ENCODE results near the gene COL27A1.

Gene COL27A1

DNA sequence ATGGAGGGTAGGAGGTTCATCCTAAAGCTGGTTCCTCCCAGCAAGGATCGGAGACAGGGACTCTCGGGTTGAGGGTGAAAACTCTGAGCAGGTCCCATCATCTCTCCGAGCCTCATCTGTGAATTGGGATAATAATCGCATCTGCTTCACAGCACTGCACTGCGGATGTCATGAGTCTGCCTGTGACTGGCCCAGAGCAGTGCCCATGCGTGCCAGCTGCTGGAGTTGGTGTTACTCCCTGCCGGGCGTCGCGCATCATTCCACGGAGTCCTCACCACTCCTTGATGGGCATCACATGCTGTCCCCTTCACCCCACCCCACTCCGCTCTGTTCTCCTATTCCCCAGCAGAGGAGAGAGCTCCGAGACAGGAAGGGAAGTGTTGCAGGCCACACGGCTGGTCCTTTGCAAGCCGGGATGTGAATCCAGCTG is 132.4 kb downstream of the COL27A1 start:
- DNase-seq (ENCODE audit: low spot score) = no peak

DNA sequence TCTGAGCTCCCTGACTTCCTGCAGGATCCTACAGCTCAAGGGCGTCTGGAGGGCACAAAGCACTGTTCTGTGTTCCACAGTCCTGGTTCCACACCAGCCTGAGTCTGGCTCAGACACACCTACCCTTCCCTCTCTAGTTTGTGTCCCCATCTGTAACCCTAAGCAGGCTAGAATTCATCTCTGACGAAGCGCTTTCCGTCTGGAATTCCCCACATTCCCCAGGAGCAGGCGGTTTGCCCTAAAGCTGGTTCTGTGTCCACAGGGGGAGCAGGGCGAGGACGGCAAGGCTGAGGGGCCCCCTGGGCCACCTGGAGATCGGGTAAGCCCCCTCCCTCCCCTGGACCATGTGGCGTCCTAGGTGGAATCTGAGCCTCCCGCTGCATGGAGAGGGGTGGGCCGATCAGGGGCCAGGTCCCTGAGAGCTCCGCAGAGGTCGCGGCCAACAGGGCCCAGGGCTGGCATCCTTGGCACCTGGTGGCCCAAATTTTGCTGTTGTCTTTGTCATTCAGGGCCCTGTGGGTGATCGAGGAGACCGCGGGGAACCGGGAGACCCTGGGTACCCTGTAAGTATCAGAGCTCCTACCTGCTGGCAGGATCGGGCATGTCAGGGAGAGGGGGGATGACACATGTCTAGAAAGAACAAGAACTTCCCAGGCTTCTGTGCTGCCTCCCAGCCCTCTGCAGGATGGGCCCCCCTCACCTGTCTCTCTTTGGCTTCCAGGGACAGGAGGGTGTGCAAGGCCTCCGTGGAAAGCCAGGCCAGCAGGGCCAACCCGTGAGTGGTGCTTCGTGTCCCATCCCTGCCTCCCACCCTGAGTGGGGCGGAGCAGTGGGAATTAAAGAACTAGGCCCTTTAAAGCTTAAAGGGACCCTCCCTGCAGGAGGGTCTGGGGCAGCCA is 133.1 kb downstream of the COL27A1 start:
- no peak for DNase-seq (ENCODE audit: low spot score)

DNA sequence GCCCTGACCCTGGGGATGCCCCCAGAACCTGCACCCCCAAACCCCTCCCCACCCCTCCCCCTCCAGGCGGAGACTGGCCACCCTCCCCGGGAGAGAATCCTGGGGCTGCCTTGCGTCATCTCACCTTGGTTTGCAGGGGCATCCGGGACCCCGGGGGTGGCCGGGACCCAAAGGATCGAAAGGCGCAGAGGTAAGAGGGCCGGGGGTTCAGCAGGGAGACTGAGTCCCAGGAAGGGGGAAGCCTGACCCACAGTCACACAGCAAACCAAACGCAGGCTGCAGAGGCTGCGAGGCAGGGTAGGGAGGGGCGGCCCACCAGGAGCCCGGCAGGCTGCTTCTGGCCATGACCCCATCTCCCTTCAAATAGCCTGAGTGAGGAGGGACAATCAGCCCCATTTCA is 133.8 kb downstream of the COL27A1 start:
- no peak for DNase-seq (ENCODE audit: low spot score)

DNA sequence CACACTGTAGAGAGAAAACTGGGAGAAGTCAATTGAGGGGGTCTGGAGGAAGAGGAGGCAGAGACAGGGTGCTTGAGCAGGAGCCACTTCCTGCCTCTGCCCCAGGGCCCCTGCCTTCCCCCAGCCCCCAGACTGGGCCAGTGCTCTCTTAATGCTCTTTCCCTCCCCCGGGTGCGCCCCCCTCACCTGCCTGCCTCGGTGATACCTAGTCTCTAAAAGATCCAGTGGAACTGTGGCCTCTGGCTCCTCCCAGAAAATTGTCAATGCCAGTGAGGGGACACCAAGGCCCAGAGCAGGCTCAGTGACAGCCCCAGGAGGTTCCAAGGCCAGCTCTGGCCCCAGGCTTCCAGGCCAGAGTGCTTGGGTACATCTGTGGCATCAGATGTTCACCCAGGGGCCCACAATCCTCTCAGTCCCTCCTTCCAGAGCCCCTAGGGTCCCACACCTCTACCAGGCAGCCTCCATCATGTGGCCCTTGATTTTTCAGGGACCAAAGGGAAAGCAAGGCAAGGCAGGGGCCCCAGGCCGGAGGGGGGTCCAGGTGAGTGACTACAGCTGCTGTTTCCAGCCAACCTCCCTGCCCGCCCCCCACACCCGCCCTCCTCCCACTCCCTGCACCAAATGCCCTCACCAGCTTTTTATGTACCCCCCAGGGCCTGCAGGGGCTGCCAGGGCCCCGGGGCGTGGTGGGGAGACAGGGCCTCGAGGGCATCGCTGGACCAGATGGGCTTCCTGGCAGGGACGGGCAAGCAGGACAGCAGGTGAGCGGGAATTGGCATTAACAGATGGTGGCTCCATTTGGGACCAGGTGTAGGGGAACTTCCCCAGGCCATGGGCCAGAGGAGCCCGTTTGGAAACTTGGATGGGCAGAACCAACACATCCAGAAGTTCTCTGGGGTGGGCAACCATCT is 134.5 kb downstream of the COL27A1 start:
- no peak for DNase-seq (ENCODE audit: low spot score)

DNA sequence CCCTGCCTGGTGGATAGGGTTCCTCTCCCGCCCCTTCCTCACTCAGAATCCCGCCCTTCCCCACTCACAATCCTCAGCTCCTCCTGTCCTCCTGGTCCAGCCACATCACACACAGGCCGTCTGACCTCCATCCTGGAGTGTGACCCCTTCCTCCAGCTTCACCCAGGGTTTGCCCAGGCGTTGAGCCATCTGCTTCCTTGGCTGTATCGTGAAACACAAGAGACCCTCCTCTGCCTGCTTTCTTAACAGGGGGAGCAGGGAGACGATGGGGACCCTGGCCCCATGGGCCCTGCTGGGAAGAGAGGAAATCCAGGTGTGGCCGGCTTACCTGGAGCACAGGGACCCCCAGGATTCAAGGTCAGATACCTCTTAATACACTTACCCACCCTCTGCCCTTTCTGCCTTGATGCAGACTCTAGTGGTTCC is 135.2 kb downstream of the COL27A1 start:
- DNase-seq (ENCODE audit: low spot score) = no peak

DNA sequence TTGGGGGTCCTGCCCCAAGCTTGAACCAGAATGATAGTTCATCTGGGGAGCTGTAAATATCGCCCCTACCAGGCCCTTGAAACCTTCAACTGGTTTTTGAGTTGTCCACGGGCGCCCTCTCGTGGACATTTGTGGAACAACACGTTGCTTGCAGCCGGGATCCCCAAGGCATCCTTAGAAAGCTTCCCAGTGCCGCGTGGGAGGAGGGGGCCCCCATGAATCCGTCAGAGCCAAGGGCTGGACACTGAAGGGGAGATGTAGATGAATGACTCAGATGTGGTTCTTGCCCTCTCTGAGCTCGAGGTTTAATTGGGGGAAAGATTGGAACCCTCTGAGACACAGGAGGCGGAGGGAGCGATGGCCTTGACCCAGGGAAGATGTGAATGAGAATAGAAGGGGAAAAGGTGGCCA is 135.7 kb downstream of the COL27A1 start:
- DNase-seq (ENCODE audit: low spot score) = peak; percentile 54

DNA sequence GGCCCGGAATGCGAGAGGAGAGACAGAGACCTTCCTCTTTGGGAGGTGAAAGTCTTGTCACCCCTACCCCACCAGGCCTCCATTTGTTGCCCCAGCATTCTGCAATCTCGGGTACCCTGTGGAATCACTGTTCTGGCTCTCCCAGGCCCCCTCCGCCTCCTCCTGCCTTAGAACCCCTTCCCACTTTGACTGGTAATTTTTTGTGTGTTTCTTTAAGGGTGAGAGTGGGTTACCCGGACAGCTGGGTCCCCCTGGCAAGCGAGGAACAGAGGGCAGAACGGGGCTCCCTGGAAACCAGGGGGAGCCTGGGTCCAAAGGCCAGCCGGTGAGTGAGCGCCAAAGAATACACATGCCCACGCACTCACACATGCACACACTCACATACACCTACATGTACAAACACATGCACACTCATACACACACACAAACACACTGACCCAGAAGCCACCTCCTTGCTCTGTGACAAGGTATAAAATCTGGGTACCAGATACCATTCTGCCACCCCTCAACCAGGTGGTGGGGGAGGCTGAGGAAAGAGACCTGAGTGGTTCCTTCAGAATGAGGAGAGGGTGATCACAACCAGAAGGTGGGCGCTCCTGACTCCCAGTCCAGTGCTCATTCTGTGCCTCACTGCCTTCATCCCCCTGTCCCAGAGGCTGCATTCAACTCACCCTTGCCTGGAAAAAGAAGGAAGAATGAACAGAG is 136.7 kb downstream of the COL27A1 start:
- no peak for DNase-seq (ENCODE audit: low spot score)

DNA sequence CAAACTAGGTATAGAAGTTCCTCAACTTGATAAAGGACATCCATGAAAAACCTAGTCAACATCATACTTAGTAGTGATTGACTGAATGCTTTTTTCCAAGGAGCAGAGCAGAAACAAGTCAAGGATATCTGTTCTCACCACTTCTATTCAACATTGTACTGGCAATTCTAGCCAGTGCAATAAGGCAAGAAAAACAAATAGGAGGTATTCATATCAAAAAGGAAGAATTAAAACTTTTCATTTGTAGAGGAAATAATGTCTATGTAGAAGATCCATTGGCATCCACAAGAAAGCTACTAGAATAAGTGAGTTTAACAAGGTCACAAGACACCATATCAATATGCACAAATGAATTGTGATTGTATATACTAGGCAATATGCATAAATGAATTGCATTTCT is 139.3 kb downstream of the COL27A1 start:
- DNase-seq (ENCODE audit: low spot score) = no peak

DNA sequence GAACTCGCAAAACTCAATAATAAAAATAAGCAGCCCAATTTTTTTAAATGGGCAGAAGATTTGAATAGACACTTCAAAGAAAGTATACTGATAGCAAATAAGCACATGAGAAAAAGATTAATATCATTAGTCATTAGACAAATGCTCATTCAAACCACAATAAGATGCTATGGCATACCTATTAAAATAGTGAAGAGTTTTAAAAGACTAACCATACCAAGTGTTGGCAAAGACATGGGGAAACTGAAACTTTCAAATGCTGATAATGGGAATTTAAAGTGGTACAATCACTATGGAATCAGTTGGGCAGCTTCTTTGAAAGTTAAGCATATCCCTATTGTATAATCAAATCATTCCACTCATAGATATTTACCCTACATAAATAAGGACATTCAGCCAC is 141.0 kb downstream of the COL27A1 start:
- no peak for DNase-seq (ENCODE audit: low spot score)

DNA sequence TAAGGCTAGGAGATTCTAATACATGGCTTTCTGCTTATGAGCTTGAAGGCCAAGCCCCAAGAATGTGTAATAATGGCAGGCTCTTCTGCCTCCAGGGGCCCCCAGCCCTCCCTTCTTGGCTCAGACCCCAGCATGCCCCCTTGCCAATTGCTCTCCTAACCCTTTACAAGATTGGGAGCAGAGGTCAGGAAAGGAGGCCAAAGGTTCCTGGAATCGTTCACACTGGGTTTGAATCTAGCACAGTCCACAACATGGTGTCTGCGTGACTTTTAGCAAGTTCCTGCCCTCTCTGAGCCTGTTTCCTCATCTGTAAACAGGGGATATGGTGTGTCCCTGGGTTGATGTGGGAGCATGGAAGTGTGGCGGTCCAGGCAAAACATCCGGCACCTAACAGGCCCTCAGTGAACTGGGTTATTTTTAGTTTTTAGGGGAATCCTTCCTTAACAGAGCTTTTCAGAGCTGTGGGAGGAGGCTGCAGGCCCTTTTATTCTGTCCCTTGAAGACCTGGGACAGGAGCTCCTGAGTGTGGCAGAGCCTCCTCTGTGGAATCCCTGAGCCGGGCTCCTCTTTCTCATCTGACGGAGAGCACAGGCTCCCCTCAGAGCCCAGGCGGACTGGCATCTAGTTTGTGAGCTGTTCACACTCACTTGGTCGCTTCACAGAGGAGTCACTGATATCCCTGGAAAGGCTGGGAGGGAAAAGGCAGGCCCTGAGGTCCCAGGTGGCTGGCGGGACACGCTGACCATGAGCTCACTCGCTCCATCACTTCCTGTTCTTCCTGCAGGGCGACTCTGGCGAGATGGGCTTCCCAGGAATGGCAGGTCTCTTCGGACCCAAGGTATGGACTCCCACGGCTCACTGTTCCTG is 144.2 kb downstream of the COL27A1 start:
- no peak for DNase-seq (ENCODE audit: low spot score)

DNA sequence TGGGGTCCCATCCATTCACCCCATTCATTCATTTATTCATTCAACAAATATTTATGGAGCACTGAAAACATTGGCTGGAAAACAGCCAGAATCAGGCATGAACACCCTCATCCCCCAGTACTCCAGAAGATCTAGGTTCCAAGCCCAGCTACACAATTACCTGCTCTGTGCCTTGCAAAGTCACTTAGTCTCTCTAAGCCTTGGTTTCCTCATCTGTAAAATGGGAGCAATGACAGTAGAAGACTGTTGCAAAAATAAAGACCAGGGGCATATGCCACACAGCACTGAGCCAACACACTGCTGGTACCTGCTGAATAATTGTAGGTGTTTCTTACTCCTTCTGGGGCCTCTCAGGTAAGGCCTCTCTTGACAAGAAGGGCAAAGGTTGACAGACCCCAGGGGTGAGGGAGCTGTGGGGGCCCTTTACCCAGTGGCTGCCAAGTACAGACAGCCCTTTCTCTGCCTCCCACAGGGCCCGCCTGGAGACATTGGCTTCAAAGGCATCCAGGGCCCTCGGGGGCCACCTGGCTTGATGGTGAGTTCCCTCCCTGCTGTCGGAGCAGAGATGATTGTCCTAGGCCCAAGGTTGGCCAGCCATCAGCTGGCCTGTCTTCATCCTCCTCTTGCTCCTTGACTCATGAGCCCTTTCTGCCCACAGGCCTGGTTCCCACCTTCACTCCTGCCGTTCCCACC is 145.0 kb downstream of the COL27A1 start:
- DNase-seq (ENCODE audit: low spot score) = no peak

DNA sequence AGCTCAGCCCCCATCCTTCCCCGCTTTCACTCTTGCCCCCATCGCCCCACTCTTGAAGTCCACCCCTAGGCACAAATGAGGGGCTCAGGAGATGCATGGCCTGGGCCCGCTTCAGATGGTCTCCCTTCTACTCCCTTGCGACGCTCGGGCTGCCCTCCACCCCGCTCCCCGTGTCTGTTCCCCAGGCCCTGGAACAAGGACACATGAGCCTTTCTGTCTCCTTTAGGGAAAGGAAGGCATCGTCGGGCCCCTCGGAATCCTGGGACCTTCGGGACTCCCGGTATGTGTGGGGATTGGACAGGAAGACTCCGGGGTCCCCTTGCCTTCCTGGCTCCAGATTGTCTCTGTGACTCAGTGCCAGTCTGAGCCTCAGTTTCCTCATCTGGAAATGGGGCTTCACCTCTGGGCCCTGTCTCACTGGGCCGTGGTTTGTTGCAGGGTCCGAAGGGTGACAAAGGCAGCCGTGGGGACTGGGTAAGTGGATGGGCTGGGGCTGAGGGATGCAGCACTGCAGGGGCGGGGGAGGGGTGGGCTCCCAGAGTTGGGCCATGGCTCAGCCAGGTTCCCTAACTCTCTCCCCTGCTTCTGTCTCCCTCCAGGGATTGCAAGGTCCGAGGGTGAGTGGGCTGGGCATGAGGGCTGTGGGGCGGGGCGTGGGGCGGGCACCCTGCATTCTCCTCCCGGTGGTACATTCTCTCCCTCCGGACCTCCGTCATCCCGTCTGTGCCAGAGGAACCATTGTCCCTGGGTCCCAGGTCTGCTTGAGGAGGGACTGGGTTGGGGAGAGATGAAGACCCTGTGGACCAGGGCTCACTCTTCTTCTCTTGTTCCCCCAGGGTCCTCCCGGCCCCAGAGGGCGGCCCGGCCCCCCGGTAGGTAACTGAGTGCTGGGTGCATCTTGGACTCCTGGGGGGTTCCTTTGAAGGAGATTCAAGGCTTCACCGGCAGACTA is 145.8 kb downstream of the COL27A1 start:
- DNase-seq (ENCODE audit: low spot score) = no peak

DNA sequence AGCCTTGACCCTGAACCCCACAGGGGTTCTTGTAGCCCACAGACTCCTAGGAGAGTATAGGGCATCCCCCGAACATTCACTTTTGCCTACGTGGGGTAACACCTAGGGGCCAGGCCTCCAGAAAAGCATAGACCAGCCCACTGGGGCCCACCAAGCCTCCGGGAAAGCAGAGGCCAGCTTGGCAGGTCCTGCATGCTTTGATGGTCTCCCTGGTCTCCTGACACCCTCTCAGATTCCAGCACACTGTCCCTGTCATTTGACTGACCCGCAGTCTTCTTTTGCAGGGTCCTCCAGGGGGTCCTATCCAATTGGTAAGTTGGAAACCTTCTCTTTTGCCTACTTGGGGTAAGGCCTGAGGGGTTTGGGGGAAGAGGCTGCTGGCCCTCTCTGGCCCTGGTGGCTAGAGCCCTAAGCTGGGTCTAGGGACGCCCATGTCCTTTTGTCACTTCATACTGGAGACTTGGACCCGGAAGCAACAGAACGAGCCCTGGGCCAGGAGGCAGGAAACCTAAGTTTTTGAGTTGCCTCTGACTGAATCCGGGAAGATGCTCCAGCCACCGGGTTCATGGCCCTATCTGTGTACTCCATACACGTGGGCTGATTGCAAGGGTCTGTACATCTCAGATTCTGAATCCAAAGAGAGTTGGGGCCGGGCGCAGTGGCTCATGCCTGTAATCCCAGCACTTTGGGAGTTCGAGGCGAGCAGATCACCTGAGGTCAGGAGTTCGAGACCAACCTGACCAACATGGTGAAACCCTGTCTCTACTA is 146.6 kb downstream of the COL27A1 start:
- DNase-seq (ENCODE audit: low spot score) = no peak

DNA sequence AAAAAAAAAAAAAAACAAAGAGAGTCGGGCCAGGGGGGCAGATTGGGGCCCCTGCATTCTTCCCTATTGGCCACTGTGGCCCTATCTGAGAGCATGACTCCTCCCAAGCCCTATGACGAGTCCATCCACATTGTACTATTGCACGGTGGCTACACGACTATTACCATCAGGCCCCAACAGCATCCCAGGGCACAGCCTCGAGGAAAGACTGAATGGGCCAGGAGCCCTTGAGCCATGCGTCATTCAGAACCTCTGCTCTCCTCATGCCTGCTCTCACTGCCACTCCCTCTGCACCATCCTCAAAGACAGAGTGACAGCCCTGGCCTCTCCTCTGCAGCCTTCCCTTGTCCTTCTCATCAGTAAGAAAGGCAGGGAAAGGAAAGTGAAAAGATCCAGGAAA is 147.4 kb downstream of the COL27A1 start:
- DNase-seq (ENCODE audit: low spot score) = no peak

DNA sequence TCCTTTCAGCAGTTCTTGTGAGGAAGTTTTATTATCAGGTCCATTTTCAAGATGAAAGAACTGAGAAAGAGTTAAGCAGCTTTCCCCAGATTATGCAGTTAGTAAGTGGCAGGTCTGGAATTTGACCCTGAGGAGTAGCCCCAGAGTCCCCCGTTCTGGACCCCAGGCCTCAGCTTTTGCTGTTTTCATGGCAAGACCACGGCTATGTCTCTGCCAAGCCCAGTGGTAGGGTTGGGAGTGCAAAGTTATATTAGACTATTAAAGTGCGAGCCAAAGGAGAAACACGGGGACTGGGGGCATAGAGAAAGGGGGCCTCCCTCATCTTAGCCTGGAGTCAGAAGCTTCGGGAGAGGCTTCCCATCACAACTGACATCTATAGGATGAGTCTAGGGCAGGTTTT is 148.2 kb downstream of the COL27A1 start:
- no peak for DNase-seq (ENCODE audit: low spot score)

DNA sequence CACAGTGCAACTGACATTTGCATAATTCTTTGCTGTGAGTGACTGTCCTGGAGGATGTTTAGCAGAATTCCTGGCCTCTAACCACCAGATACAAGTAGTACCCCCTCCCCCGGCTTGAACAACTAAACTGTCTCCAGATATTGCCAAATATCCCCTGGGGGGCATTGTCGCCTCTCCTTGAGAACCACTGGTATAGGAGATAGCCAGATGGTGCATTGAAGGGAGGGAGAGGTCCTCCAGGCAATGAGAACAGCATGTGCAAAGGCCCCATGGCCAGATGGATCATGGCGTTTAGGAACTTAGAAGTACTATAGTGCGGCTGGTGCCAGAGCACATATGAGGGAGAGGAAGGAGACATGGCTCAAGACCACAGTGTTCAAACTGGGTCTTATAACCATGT is 148.6 kb downstream of the COL27A1 start:
- DNase-seq (ENCODE audit: low spot score) = no peak

DNA sequence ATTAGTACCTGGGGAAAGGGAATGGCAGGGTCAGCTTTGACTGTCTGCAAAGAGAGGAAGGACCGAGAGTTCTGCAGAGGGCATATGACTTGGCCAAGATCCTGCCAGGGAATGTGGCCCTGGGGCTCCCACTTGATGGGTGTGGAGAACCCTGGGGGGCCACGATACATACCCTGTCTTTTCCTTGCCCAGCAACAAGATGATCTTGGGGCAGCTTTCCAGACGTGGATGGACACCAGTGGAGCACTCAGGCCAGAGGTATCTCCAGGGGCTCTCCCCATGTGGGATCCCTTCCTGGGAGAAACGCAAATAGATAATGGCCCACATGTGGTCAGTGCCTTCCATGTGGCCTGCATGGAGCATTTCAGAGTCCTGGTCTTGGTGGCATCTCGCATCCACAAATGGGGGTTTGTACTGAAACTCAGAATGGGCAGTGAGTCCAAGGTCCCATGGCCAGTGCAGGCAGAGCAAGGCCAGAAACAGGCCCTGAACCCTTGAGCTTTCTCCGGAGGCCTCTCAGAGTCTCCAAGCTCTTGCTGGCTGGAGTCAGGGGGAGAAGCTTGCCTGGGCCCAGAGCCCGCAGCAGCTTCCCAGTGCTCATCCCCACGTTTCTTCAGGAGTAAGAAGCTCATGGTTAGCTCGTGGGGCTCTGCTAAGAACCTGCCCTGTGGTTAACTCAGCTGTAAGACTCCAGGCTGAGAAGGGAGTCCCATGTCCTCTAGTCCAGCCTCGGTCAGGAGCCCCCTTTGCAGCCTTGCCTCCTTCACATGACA is 149.3 kb downstream of the COL27A1 start:
- no peak for DNase-seq (ENCODE audit: low spot score)

DNA sequence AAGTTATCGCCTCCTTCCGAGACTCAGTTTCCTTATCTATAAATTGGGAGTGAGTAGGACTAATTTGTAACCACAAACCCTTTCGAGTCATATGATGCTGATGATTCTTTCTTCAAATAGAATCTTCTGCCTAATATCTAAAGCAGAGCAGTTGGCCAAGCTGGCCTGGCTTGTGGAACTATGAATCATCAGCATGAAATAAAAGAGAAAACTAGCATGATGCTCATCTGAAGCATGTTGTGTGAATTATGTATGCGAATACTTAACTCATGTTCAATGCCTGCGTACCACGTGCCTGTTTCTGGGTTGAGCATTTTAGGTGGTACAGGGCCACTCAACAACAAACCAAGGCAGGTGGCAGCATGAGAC is 152.5 kb downstream of the COL27A1 start:
- DNase-seq (ENCODE audit: low spot score) = no peak
